ENCODE results near the gene LDLRAD4. TPM values are rescaled to one million over a fixed set of nuclear protein-coding genes. Genes with fewer than 3 reads are reported as not detected.

Gene LDLRAD4
- total RNA-seq, 1 donor from 2014 or later = 4.3 TPM

DNA sequence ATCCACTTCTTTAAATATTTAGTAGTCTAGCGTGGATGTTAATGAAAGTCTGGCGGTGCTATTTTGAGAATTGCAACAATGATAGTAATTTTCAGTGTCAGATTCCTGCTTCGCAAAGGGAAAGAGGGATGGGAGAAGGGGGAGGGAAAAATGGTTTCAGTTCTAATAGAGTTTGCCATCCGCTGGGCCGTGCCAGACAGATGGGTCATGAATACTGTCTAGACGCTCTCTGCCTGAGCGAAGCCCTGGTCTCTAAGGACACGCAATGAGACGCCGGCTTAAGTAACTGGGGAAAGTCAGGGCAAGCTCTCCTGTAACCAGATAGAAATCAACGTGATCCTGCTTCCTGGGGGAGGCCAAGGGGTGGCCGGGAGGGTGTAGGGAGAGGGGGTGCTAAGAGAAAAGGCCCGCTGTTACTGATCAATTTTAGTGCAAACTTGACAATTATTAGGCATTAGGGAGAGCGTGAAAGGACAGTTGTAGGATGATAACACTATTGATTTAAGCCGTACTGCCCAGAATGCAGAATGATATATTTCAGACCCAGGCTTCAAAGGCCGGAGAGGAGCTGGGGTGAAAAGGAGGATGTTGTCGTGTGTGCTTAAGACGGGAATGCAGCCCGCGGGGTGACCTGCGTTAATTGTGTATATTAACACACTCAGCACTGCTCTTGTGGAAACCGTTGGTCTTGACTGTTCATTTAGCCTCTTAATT, 229.2 kb downstream of the LDLRAD4 start:
- DNase-seq (ENCODE audit: low read depth) = peak; percentile 56

DNA sequence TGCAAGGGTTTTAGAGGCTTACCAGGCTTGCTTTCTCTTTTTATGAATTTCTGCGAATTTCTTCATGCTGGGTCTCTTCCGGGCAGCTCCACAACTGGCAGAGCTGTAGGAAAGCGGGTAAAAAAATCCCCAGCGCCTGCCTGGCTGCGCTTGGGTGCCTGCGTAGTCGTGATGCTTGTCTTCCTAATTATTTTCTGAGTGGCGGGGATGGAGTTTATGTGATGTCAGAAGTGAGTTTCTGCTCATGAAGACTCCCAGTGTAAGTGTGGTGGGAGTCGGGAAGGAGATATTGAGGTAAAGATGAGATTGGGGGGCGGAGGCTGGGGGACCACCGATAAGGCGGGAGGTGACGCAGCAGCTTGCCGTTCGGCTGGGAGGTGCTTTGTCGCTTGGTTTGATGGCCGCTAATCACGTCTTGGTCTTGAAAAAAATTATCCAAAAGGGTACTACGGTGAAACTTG, 229.8 kb downstream of the LDLRAD4 start:
- DNase-seq (ENCODE audit: low read depth) = no peak

DNA sequence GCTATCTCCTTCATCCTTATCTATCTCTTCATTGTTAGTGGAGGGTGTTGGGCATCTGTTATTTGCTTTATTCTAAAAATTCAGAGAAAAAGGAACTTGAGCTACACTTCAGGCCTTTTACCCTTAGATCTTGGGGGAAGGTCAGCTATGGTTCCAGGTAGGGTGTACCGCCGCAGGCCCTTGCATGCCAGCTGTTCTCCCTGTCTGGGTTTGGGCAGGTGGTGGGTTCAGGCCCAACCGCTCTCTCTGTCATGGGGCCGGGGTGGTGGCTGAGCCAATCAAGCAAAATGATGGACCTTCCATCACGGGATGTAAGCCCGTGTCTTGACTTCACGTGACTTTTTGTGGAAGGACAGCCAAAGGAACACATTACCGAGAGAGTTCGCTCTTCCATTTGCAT, 231.1 kb downstream of the LDLRAD4 start:
- DNase-seq (ENCODE audit: low read depth) = no peak

DNA sequence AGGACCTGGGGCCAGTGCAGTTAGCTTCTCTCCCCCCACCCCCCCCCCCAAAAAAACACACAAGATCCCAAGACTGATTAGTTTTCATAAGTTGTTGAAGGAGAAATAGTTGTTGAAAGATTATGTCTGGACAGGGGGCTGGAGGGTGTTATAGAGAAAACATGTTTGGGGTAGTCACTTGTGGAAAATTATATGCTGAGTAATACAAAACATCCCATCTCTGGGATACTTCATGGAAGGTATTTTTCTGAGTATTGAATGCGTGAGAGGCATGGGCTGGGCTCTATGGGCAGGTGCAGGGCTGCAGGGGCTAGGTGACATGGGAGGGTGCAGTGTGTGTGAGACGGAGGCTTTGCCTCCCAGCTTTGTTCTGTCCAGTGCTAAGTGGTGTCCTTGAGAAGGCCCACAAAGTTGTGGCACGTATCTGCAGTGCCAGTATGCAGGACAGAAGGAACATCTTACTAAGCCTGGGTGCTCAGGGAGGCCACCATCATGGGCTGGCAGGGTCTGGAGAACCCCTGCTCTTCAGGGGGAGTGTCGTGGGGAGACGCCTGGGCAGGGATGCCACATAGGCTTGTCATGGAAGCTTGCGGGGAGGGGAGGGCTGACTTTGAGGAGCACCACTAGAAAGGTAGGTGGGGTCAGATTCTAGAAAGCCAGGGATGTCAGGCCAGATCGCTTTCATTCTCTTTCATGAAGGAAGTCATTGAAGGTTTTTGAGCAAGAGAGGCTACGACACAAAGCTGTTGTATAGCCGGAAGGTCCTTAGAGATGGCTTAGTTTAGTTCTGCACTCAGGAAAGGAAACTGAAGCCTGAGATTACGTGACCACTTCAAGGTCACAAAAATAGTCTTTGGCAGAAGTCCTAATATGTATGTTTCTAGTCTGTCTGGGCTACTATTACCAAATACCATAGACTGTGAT, 232.0 kb downstream of the LDLRAD4 start:
- no peak for DNase-seq (ENCODE audit: low read depth)

DNA sequence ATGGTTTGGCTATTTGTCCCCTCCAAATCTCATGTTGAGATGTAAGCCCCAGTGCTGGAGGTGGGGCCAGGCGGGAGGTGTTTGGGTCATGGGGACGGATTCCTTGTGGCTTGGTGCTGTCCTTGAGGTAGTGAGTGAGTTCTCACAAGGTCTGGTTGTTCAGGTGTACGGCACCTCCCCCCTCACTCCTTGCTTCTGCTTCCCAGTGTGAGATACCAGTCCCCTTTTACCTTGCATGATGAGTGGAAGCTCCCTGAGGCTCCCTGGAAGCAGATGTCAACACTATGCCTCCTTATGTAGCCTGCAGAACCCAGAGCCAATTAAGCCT, 232.6 kb downstream of the LDLRAD4 start:
- DNase-seq (ENCODE audit: low read depth) = no peak

DNA sequence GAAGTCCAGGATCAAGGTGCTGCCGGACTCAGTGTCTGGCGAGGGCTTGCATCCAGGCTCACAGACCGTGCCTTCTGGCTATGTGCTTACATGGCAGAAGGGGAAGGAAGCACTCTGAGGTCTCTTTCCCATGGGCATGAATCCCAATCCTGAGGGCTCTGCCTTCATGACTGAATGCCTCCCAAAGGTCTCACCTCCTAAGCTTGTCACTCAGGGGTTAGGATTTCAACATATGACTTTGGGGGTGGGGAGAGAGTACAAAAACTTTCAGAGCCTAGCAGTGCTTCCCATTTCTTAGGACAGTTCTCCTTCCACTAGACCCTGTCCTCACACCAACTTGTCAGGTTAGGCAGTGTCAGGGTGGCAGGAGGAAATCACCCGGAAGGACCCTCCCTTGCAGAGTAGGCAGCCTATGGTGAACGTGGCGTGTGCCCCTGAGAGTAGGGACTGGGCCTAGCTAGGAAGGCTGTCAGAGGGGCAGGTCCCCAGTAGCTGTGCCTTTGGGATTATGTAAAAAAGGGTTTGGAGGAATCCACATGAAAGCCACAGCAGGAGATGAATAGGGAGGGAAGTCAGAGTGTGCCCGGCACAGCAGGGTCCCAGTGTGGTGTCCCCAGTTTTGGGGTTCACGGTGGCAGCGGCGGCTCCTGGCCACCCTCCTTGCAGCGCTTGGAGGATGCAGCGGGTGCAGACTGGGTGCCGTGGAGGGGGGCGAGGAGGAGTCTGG, 233.3 kb downstream of the LDLRAD4 start:
- DNase-seq (ENCODE audit: low read depth) = no peak

DNA sequence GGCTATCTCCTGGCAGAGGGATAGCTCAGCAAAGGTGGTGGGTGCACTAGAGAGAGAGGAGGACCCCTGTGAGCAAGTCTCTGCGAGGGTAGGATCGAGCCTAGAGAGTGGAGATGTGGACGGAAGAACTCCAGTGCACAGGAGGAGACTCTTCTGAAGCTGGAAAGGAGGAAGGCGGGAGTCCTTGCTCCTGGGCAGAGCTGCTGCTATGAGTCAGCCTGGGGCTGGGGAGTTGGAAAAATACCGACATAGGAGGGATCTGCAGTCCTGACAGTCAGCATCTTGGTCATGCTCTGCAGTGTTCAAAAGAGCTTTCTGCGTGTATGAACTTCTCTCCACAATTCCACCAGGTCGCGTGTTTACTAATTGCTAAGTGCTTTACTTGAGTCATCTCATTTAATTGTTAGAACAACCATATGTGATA, 233.8 kb downstream of the LDLRAD4 start:
- DNase-seq (ENCODE audit: low read depth) = peak; percentile 10

DNA sequence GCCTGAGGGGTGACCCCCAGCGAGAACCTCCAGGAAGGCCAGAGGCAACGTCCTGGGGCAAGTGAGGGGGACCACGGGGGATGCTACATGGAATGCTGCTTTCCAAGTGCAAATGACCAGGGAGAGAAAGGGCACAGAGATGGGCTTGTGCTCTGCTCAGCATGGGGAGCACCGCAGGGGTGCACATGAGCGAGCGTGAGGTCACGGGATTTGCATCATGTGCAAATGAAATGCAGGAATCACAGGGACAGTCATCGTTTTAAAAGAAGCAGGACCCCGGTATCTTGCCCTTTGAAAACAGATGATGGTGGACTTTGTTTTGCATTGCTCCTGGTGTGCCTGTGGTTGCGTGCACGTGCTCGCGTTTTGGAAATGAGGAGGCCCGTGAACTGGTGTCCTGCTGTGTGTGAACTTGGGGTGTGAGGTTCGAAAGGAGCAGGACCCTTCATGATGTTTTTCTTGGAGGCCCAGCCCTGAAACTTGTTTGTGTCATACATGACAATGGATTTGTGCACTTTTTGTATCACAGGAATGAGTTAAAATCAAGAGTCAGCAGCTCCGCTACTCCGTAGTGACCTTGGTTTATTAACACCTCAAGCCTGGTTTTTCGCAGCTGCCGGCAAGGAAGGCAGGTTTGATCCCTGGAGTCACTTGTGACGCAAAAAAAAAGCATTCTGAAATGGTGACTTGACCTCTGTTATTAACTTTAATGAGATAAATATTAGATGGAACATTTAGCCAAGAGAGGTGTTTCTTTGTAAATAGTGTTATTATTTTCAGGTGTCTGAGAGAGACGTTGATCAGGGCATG, 234.5 kb downstream of the LDLRAD4 start:
- DNase-seq (ENCODE audit: low read depth) = no peak

DNA sequence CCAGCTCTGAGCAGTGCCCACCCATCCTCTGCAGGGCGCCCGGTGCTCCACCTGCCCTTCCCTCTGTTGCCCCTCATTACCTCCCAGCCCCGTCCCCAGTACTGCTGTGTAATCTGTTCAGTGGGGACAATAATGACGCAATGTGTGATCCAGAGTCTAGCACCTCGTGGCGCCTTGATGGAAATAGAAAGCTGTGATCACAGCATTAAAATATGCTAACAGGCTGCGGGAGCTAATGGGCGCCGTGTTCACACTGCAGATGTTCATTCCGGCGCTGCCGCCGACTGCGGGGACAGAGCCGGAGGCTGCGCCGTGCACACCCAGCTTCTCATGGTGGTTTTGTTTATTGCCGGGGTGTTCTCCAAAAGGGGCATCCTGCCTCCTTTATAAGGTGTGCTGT, 235.2 kb downstream of the LDLRAD4 start:
- DNase-seq (ENCODE audit: low read depth) = no peak

DNA sequence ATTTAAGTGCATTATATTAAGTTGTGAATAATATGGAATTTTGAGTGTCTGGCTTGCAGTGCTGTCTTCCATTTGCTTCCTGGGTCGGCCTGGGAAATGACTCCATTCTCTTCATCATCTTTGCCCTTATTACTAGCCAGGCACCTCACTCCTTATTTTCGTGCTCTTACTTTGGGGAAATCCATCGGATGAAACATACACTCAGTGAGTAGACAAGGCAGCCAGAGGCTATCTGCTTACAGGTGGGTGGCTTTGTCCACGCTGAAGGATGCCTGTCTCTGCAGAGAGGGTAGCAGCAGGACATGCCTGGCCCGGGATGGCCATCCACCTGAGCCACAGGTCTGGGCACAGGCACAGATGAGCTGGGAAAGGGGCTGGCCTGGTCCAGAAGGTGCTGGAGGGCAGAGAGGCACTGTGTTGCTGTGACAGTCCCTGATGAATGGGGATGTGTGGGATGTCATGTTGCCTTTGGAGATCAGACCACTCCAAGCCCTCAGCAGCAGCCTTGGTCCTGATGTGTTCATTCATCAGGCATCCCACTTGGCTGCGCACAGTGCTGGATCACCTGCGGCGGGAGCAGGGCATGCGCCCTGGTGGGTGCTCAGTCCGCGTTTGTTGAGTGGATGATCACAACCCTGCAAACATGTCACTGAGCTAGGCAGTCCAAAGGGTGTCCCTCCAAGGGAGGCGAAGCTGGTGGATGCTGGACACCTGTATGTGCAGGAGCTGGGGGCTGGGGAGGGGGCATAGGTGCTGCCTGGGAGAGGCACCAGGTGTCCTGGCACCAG, 236.0 kb downstream of the LDLRAD4 start:
- no peak for DNase-seq (ENCODE audit: low read depth)

DNA sequence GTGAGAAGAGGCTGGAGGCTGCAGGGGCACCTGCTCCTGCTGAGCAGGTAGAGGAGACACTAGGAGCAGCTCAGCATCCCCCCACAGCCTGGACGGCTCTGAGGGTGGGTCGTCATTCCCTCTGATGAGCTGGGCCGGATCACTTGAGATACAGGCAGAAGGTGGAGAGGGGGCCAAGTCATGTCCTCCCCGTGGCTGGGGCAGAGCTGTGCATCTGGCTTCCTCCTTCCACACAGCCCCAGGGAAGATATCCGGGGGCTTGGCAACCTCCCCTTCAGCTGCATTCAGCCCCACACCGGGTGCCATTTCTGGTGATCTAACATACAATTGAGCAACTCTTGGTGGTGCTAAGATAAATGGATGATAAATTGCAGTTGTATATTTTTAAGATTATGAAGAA, 236.9 kb downstream of the LDLRAD4 start:
- DNase-seq (ENCODE audit: low read depth) = no peak

DNA sequence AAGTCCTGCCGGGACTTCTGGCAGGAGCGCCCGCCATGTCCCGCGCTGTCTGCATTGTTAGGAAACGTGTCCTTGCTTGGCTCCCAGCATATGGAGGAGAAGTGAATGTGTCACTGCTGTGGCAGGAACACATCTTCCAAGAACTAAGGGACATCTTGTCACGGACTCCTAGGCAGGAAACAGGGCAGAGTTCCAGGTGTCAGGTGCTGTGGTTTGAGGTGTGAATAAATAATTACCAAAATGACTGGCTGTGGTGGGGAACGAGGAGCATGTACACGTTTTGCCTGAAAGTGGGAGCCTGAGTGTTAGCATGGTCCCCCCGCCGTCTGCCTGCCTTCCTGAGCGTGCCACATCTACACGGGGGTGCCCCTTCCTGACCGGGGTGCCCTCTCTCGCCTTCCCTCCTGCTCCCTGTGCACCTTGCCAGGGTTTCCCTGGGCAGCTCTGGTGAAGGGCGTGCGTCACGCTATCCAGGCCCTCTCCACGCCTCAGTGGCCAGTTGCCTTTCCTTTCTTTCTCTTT, 237.5 kb downstream of the LDLRAD4 start:
- peak; percentile 9 for DNase-seq (ENCODE audit: low read depth)

DNA sequence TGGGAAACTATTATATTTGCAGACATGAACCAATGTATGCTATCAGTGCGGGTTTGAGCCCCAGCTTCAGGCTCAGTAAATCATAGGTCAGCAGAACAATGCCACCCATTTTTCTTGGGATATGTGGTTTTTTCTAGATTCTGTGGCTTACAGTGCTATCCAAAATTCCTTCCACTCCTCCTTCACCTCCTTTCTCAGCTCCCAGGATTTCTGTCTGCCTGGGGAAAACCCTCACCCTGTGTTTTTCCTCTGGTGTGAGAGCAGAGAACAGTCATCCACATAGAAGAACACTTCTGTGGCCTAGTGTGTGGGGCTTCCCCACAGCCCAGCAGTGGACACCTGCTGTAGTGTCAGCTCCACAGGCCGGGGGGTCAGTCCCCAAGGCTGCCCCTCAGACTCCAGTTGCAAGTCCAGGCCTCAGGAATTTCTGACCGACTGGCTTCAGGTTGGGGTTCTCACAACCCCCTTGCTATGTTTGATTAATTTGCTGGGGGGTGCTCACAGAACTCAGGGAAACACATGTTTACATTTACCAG, 238.2 kb downstream of the LDLRAD4 start:
- DNase-seq (ENCODE audit: low read depth) = no peak

DNA sequence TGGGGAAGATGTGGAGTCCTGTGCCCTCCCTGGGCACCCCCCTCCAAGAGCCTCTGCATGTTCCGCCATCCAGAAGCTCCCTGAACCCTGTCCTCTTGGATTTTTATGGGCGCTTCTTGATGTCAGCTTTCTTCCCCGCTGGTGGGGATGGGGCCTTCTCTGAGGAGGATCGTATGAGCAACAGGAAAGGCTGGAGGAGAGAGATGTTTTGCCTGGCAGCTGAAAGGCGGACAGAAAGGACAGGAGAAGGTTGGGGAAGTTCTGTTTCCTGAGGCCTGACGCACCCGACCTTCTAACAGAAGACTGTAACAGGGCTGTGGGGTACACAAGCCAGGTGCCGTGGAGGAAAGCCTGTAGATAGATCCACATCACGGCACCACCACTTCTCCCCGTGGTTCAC, 238.8 kb downstream of the LDLRAD4 start:
- no peak for DNase-seq (ENCODE audit: low read depth)

DNA sequence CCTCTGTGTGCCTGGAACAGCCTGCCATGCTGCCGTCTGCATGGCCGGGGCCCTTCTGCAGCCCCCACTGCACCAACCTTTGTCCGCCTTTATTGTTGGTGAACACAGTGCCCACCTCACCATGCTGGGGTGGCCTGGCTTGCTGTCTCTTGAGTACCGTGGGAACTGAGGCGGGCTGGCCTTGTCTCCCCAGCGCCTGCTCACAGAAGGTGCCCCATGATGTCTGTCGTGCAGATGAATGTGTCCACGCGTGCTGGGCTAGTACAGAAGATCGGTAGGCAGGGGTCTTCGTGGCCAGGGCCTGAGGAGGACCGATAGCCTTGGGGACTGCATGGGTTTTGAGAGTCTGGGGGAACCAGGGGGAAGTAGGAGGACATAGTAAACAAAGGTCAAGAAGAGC, 242.4 kb downstream of the LDLRAD4 start:
- DNase-seq (ENCODE audit: low read depth) = no peak

DNA sequence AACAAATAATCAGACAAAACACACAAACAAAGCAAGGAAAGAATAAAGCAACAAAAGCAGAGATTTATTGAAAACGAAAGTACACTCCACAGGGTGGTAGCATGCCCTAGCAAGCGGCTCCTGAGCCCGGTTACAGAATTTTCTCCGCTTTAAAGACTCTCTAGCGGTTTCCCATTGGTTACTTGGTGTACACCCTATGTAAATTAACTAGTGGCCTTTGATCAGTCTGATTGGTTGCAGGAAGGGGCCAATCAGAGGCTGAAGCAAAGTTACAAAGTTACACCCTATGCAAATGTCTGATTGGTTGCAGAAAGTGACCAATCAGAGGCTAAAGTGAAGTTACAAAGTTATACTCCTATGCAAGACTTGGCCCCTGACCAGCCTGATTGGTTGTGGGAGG, 242.9 kb downstream of the LDLRAD4 start:
- DNase-seq (ENCODE audit: low read depth) = no peak

DNA sequence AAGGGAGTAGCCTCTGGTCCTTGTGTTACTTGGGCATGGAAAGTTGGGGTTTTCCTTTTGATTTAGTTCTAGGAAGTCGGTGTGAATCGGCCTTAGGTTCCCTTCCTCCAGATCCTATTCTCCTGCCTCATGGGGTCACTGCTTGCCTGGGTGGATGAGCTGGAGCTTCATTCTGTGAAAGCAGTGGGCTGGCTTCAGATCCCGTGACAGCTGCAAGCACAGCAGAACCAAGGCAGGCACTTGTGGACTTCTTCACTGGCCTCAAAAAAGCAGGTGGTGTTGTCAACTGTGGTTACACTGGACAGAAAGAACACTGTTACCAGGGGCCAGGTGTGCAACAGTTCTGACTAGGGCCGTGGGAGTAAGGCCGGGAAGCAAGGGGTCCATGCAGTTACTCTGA, 243.4 kb downstream of the LDLRAD4 start:
- no peak for DNase-seq (ENCODE audit: low read depth)

DNA sequence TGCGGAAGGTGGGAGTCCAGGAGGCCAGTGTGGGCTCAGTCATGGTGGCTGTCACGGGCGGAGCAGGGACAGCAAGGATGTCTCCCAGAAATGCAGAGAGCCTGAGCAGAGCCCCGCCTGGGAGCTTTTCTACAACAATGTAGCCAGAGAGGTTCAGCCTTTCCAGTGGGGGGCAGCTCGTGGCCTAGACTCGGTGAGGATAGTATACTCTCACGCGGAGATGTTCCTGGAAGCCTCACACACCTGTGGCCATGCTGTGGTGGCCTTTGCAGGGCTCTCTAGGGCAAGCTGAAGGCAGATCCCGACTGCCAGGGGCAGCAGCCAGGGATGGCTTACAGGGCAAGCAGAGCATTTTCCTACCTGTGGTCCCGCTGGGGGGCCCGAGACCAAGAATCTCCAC, 244.1 kb downstream of the LDLRAD4 start:
- no peak for DNase-seq (ENCODE audit: low read depth)

DNA sequence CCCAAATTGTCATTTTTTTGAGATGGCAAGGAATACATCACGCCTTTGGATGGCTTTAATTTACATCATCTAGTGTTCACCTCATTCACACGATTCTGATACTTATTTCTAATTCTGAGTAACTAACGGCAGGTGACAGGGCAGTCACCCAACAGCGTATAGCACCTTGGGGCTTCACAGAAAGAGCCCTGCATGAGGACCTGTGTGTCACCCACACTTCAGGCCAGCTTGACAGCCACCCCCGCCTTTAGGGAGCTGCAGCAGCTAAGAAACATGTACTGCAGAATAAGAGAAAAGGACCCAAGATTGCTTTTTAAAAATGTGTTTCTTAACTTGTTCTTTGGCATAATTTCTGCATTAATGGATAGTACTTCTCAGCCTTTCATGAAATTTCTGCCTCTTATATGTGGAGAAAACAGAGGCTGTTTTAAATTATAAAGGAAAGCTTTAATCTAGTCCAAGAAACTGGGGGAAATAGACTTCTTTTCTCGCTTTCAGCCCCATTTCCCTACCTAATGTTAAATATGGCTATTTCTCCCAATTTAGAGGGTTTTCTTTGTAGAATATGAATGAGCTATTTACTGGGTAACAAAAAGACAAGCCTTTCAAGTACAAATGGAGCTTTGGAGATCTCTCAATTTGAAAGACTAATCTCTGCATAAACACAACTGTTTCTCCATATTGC, 245.1 kb downstream of the LDLRAD4 start:
- DNase-seq (ENCODE audit: low read depth) = no peak

Measured in renal cortical epithelial cell (primary cell).